ENCODE data around the gene EIF4E2. TPM values are rescaled to one million over a fixed set of nuclear protein-coding genes. Genes with fewer than 3 reads are reported as not detected.
A peak's percentile ranks its signal among the peaks of the same experiment; 100 is the strongest.

EIF4E2 gene
- total and polyA plus RNA-seq, 2 of the 4 experiments (the other 2 are of a cell fraction) = 52.1 to 105 TPM

DNA sequence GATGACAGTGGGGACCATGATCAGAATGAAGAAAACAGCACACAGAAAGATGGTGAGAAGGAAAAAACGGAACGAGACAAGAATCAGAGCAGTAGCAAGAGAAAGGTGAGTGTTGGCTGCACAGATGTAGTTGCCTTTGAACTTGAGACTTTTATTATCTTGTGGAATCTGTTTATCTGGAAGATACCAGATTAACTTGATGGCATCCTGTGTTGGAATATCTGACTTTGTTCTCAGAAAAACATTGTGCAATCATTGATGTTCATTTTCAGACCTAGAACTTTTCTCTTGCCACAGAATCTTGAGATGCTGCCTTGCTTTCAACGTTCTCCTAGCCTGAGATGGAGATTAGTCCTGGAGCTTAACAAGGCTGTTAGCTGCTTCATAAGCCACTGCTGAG lies 5.9 kb downstream of the EIF4E2 start:
- H2AK5ac ChIP-seq (ENCODE audit: low read depth, low read length) = no peak overlapping the region
- no peak overlapping the region for H3K18ac ChIP-seq (ENCODE audit: low read depth, low read length)
- no TSS peak for BruUV-seq (replicated peaks)
- no peak overlapping the region for H2BK15ac ChIP-seq (ENCODE audit: low read depth, low read length)
- H3K4me3 ChIP-seq (ENCODE audit: insufficient read depth, low read depth, low read length) = no peak overlapping the region
- H4K20me1 ChIP-seq (ENCODE audit: insufficient read depth, low read length) = peaks cover 43% of the 10 kb centered on the region; the same call in 1 of the 2 replicates
- H4K91ac ChIP-seq (ENCODE audit: insufficient read depth, low read depth, low read length) = no peak overlapping the region
- no peak for TF ChIP-seq MAZ (IDR thresholded peaks at IDR 0.05; ENCODE audit: borderline replicate concordance, low read depth, low read length)
- TF ChIP-seq CEBPB (IDR thresholded peaks at IDR 0.05; ENCODE audit: low read depth, low read length) = peak; percentile 84
- TF ChIP-seq SMC3 (IDR thresholded peaks at IDR 0.05; ENCODE audit: low read depth, low read length) = no peak
- H3K9me3 ChIP-seq (ENCODE audit: control insufficient read depth, insufficient read depth, low read length) = no peaks in the 10 kb centered on the region
- H3K4me2 ChIP-seq (ENCODE audit: low read depth, low read length) = no peak overlapping the region
- no peak overlapping the region for H3K9ac ChIP-seq (ENCODE audit: low read depth, low read length)
- H2BK120ac ChIP-seq (ENCODE audit: low read depth, low read length) = no peak overlapping the region
- H3K27me3 ChIP-seq (ENCODE audit: control insufficient read depth, insufficient read depth, low read length) = no peaks in the 10 kb centered on the region
- H2AK9ac ChIP-seq (replicated peaks; ENCODE audit: low read depth, low read length, poor library complexity) = no peak overlapping the region
- no peak overlapping the region for H4K5ac ChIP-seq (ENCODE audit: low read depth, low read length)
- peaks cover 28% of the 10 kb centered on the region for H3K36me3 ChIP-seq (ENCODE audit: control insufficient read depth, insufficient read depth, low read length)
- H3K4me1 ChIP-seq (ENCODE audit: control insufficient read depth, insufficient read depth, low read length) = no peaks in the 10 kb centered on the region
- H2BK20ac ChIP-seq (ENCODE audit: low read depth, low read length) = no peak overlapping the region
- no peak overlapping the region for H3K27ac ChIP-seq (ENCODE audit: insufficient read depth, low read length)
- dilution Hi-C loops (cut with HindIII; ENCODE audit: low sequenced_read_pairs, unreplicated experiment) (no loop called here), in situ Hi-C loops (cut with MboI; ENCODE audit: low sequenced_read_pairs) (no loop called here), intact Hi-C loops (cut with micrococcal nuclease) (no loop called here)
- H3K14ac ChIP-seq (replicated peaks; ENCODE audit: low read depth, low read length) = no peak overlapping the region
- CTCF ChIA-PET = no interaction called here
- H3K9me1 ChIP-seq (ENCODE audit: insufficient read depth, low read length) = peaks cover 10% of the 10 kb centered on the region
- H3K23ac ChIP-seq (ENCODE audit: low read depth, low read length) = no peak overlapping the region
- no peak overlapping the region for H3K4ac ChIP-seq (ENCODE audit: low read depth, low read length)
- DNase-seq = no peak
- H3K56ac ChIP-seq (ENCODE audit: extremely low read depth, insufficient read depth, low read length) = no peak overlapping the region
- POLR2A ChIA-PET (ENCODE audit: unreplicated experiment) = no interaction called here
- ATAC-seq (ENCODE audit: low read depth) = no peak
- H2AFZ ChIP-seq (replicated peaks; ENCODE audit: low read length, poor library complexity) = no peak overlapping the region
- no peak overlapping the region for H2BK5ac ChIP-seq (ENCODE audit: low read depth, low read length, poor library complexity, severe bottlenecking)
- peaks cover 28 to 71% of the 10 kb centered on the region in 2 experiments for H3K79me1 ChIP-seq (ENCODE audit: low read depth in 1 of 2, low read length in 2 of 2)
- 100% methylated on average over 2 of the region's 3 CpGs; no CpG with 5 or more reads in 1 of the 2 experiments for WGBS, 2 experiments (ENCODE audit: extremely low coverage in 2 of 2, insufficient read length in 1 of 2)
- no peak overlapping the region for H4K8ac ChIP-seq (ENCODE audit: low read depth in 2 of 2, low read length in 2 of 2)

Measured in IMR-90 (cell line).